CD4-positive, alpha-beta memory T cell (primary cell): ENCODE data around the gene AKAP13. TPM values are rescaled to one million over a fixed set of nuclear protein-coding genes. Genes with fewer than 3 reads are reported as not detected.

Source experiments
- CTCF ChIA-PET: fragments of 350-600 bp; sonication (Branson Sonifier 250); formaldehyde crosslinking; loops from one replicate; lab custom pipeline; 2021; ENCODE audit warnings: inconsistent platforms; ENCODE audit not compliant: partially characterized antibody; lab: Charles Lee
- POLR2A ChIA-PET: fragments of 350-600 bp; sonication (Branson Sonifier 250); formaldehyde crosslinking; loops from one replicate; lab custom pipeline; 2021; ENCODE audit not compliant: partially characterized antibody; lab: Charles Lee
- DNase-seq, 5 donors: peaks; one replicate each; pipeline versions ENCODE4 v3.0.0 to v3.0.0-alpha.2; 2020 to 2022; ENCODE audit warnings: mixed read lengths in 1 of 5
- H3K27ac ChIP-seq: one replicate; pipeline ENCODE4 v1.7.0; 2013; ENCODE audit warnings: low read depth, low read length
- H3K27me3 ChIP-seq: 2 replicates; pipeline ENCODE4 v1.7.0; 2013; ENCODE audit warnings: mild to moderate bottlenecking, low read length, moderate library complexity; ENCODE audit not compliant: insufficient read depth
- H3K36me3 ChIP-seq: 2 replicates; pipeline ENCODE4 v1.7.0; 2013; ENCODE audit warnings: mild to moderate bottlenecking, low read length, moderate library complexity; ENCODE audit not compliant: insufficient read depth
- H3K4me1 ChIP-seq: 2 replicates; pipeline ENCODE4 v1.7.0; 2013; ENCODE audit warnings: mild to moderate bottlenecking, low read length, moderate library complexity; ENCODE audit not compliant: insufficient read depth
- H3K4me3 ChIP-seq, 2 donors: one replicate each; pipeline ENCODE4 v1.7.0; 2013; ENCODE audit warnings: low read length in 2 of 2, mild to moderate bottlenecking in 1 of 2
- H3K9me3 ChIP-seq, 2 donors: one replicate each; pipeline ENCODE4 v1.7.0; 2013; ENCODE audit warnings: low read length in 2 of 2, control low read depth in 1 of 2; ENCODE audit not compliant: control insufficient read depth in 1 of 2
- H3K27ac Mint-ChIP-seq, 7 donors: one replicate each; pipeline ENCODE4 v1.8.0; 2020 to 2021; ENCODE audit warnings: mixed read lengths in 7 of 7, mild to moderate bottlenecking in 6 of 7, inconsistent platforms in 3 of 7, moderate library complexity in 3 of 7
- H3K27me3 Mint-ChIP-seq, 2 donors: one replicate each; pipeline ENCODE4 v1.8.0; 2020 to 2021; ENCODE audit warnings: mixed read lengths in 2 of 2
- H3K36me3 Mint-ChIP-seq, 2 donors: one replicate each; pipeline ENCODE4 v1.8.0; 2020 to 2021; ENCODE audit warnings: mixed read lengths in 2 of 2, inconsistent platforms in 1 of 2, mild to moderate bottlenecking in 1 of 2
- H3K4me1 Mint-ChIP-seq, 4 donors: one replicate each; pipeline ENCODE4 v1.8.0; 2020 to 2021; ENCODE audit warnings: mixed read lengths in 4 of 4, mild to moderate bottlenecking in 1 of 4
- H3K4me3 Mint-ChIP-seq, 8 donors: one replicate each; pipeline ENCODE4 v1.8.0; 2020 to 2021; ENCODE audit warnings: mixed read lengths in 8 of 8, mild to moderate bottlenecking in 7 of 8, moderate library complexity in 6 of 8, inconsistent platforms in 3 of 8
- H3K9me3 Mint-ChIP-seq, 8 donors: one replicate each; pipeline ENCODE4 v1.8.0; 2020 to 2021; ENCODE audit warnings: mixed read lengths in 8 of 8, mild to moderate bottlenecking in 5 of 8, inconsistent platforms in 3 of 8, moderate library complexity in 1 of 8
- intact Hi-C: fragments of 100-400 bp; cut with micrococcal nuclease; formaldehyde crosslinking; loops from one replicate; pipeline ENCODE4 v1.15.1; 2023
- polyA plus RNA-seq, 2 donors: library from polyadenylated mRNA; unstranded; fragments of 300-500 nt; fragmentation: Illumina TruSeq; gene quantifications; one replicate each; pipeline ENCODE4 v1.2.3, GENCODE V29; 2021
- total RNA-seq, 2 experiments: library from RNA; stranded (reverse); gene quantifications; one replicate each; pipeline ENCODE4 v1.2.3, GENCODE V29; 2021

AKAP13 gene
- total and polyA plus RNA-seq, 4 experiments from 2014 or later = 68.7 to 319 (median 247) TPM

- Mint-ChIP-seq H3K4me1 (peaks cover 48 to 84% (median 71%) of the 10 kb centered on the region in 4 donors), H3K4me3 (peak overlapping the region; percentile 12 to 61 (median 40)), H3K36me3 (peaks cover 0 to 3% of the 10 kb centered on the region in 2 donors), H3K27ac (peak overlapping the region in 6 of 7 donors; percentile 3 to 70 (median 56)), H3K27me3 (no peaks in the 10 kb centered on the region), H3K9me3 (no peaks in the 10 kb centered on the region)
- CTCF ChIA-PET = interaction anchor here (0.5 to 7.5 kb wide), 9 partner anchors 9 to 465 kb away, joined by 3 to 73 read pairs (median 4); no protein-coding TSS in a partner anchor
- Histone ChIP-seq H3K27ac (no peak overlapping the region), H3K9me3 (no peaks in the 10 kb centered on the region), H3K4me3 (no peak overlapping the region), H3K27me3 (no peaks in the 10 kb centered on the region), H3K36me3 (no peaks in the 10 kb centered on the region), H3K4me1 (peaks cover 47% of the 10 kb centered on the region)
- no peak for DNase-seq
- intact Hi-C loops = no loop called here
- POLR2A ChIA-PET = interaction anchor here (1.0 to 1.9 kb wide), 6 partner anchors 13 to 71 kb away, joined by 3 to 8 read pairs (median 4); partner anchors contain the start of gene AKAP13
These were observed 20.8 kb downstream of the AKAP13 start for GRCh38 chr15:85401108-85401774.

GRCh38 chr15:85402195-85402881 lies 21.9 kb downstream of the AKAP13 start:
- CTCF ChIA-PET = interaction anchor here (1.1 to 7.5 kb wide), 6 partner anchors 8 to 106 kb away, joined by 3 to 73 read pairs (median 4); no protein-coding TSS in a partner anchor
- H3K27ac Mint-ChIP-seq = peak overlapping the region; percentile 7 to 72 (median 28)
- peaks cover 53 to 90% (median 73%) of the 10 kb centered on the region in 4 donors for H3K4me1 Mint-ChIP-seq
- H3K9me3 Mint-ChIP-seq = no peaks in the 10 kb centered on the region
- no peaks in the 10 kb centered on the region for H3K27me3 ChIP-seq
- H3K27ac ChIP-seq = no peak overlapping the region
- POLR2A ChIA-PET = interaction anchor here (1.2 kb wide), 1 partner anchor 22 kb away, joined by 4 read pairs; the partner anchor contains the start of gene AKAP13
- no peak overlapping the region for H3K4me3 ChIP-seq
- H3K36me3 ChIP-seq = no peaks in the 10 kb centered on the region
- intact Hi-C loops = no loop called here
- H3K27me3 Mint-ChIP-seq = no peaks in the 10 kb centered on the region
- peak overlapping the region in 4 of 8 donors; percentile 0 to 49 (median 16) for H3K4me3 Mint-ChIP-seq
- peaks cover 0 to 3% of the 10 kb centered on the region in 2 donors for H3K36me3 Mint-ChIP-seq
- no peaks in the 10 kb centered on the region for H3K9me3 ChIP-seq
- peaks cover 47% of the 10 kb centered on the region for H3K4me1 ChIP-seq
- DNase-seq = no peak

DNA sequence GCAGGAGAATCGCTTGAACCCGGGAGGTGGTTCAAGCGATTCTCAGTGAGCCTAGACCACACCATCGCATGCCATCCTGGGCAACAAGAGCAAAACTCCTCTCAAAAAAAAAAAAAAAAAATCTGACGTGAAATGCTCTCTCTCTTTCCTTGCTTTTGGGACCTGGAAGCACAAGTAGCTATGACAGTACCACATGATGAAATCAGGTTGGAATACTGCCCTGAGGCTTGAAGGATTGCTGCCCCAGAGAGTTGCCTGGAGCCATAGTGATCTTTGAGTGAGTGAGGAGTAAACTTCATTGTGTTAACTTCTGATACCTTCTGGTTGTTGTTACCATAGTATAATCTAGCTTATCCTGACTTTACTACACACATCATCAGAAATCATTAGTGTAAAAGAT lies 23.3 kb downstream of the AKAP13 start:
- H3K4me1 ChIP-seq = peaks cover 59% of the 10 kb centered on the region
- Mint-ChIP-seq H3K36me3 (no peaks in the 10 kb centered on the region), H3K4me1 (peaks cover 64 to 93% (median 80%) of the 10 kb centered on the region in 4 donors), H3K9me3 (no peaks in the 10 kb centered on the region), H3K27me3 (no peaks in the 10 kb centered on the region), H3K4me3 (peak overlapping the region in 2 of 8 donors; percentile 2 to 34), H3K27ac (peak overlapping the region in 6 of 7 donors; percentile 26 to 83 (median 73))
- H3K36me3 ChIP-seq = no peaks in the 10 kb centered on the region
- no peaks in the 10 kb centered on the region for H3K9me3 ChIP-seq
- H3K27ac ChIP-seq = no peak overlapping the region
- intact Hi-C loops = no loop called here
- no peaks in the 10 kb centered on the region for H3K27me3 ChIP-seq
- no peak overlapping the region for H3K4me3 ChIP-seq
- POLR2A ChIA-PET = interaction anchor here (1.0 to 1.6 kb wide), 2 partner anchors 10 to 23 kb away, joined by 8 to 9 read pairs; partner anchors contain the start of gene AKAP13
- CTCF ChIA-PET = interaction anchor here (1.2 to 7.5 kb wide), 6 partner anchors 10 to 107 kb away, joined by 3 to 73 read pairs (median 8); no protein-coding TSS in a partner anchor
- no peak for DNase-seq

- H3K36me3 ChIP-seq = no peaks in the 10 kb centered on the region
- Mint-ChIP-seq H3K4me3 (peak overlapping the region in 4 of 8 donors; percentile 23 to 47 (median 40)), H3K27ac (peak overlapping the region; percentile 58 to 83 (median 76)), H3K9me3 (no peaks in the 10 kb centered on the region), H3K4me1 (peaks cover 63 to 92% (median 80%) of the 10 kb centered on the region in 4 donors), H3K36me3 (no peaks in the 10 kb centered on the region), H3K27me3 (no peaks in the 10 kb centered on the region)
- peaks cover 61% of the 10 kb centered on the region for H3K4me1 ChIP-seq
- DNase-seq = no peak
- POLR2A ChIA-PET = interaction anchor here (0.9 to 1.6 kb wide), 6 partner anchors 9 to 74 kb away, joined by 3 to 9 read pairs (median 4); partner anchors contain the start of gene AKAP13
- intact Hi-C loops = no loop called here
- CTCF ChIA-PET = interaction anchor here (1.0 to 7.5 kb wide), 8 partner anchors 10 to 108 kb away, joined by 3 to 73 read pairs (median 4); partner anchors contain the start of gene AKAP13
- H3K4me3 ChIP-seq = no peak overlapping the region
- H3K27me3 ChIP-seq = no peaks in the 10 kb centered on the region
- H3K9me3 ChIP-seq = no peaks in the 10 kb centered on the region
- no peak overlapping the region for H3K27ac ChIP-seq
These were observed 23.9 kb downstream of the AKAP13 start for GRCh38 chr15:85404176-85404917.

- no peak for DNase-seq
- Mint-ChIP-seq H3K27ac (peak overlapping the region; percentile 19 to 83 (median 76)), H3K9me3 (no peaks in the 10 kb centered on the region), H3K27me3 (no peaks in the 10 kb centered on the region), H3K36me3 (peaks cover 0 to 1% of the 10 kb centered on the region in 2 donors), H3K4me3 (peak overlapping the region in 5 of 8 donors; percentile 5 to 46 (median 23)), H3K4me1 (peaks cover 61 to 90% (median 77%) of the 10 kb centered on the region in 4 donors)
- Histone ChIP-seq H3K4me3 (no peak overlapping the region), H3K9me3 (no peaks in the 10 kb centered on the region), H3K36me3 (no peaks in the 10 kb centered on the region), H3K27ac (no peak overlapping the region), H3K27me3 (no peaks in the 10 kb centered on the region), H3K4me1 (peaks cover 58% of the 10 kb centered on the region)
- CTCF ChIA-PET = interaction anchor here (1.0 to 7.5 kb wide), 8 partner anchors 9 to 109 kb away, joined by 3 to 73 read pairs (median 4); partner anchors contain the start of gene AKAP13
- POLR2A ChIA-PET = interaction anchor here (0.9 to 1.6 kb wide), 7 partner anchors 8 to 75 kb away, joined by 3 to 9 read pairs (median 4); partner anchors contain the start of gene AKAP13
- intact Hi-C loops = no loop called here
These were observed 24.8 kb downstream of the AKAP13 start for GRCh38 chr15:85404918-85405866.

- H3K36me3 ChIP-seq = no peaks in the 10 kb centered on the region
- H3K9me3 Mint-ChIP-seq = no peaks in the 10 kb centered on the region
- DNase-seq = no peak
- ChIA-PET CTCF (interaction anchor here (1.6 to 7.5 kb wide), 2 partner anchors 7 to 24 kb away, joined by 3 to 73 read pairs; no protein-coding TSS in a partner anchor), POLR2A (no interaction called here)
- H3K4me3 ChIP-seq = no peak overlapping the region
- no peak overlapping the region for H3K27ac ChIP-seq
- H3K27ac Mint-ChIP-seq = peak overlapping the region; percentile 24 to 83 (median 79)
- H3K9me3 ChIP-seq = no peaks in the 10 kb centered on the region
- no peaks in the 10 kb centered on the region for H3K27me3 ChIP-seq
- peaks cover 62 to 91% (median 74%) of the 10 kb centered on the region in 4 donors for H3K4me1 Mint-ChIP-seq
- intact Hi-C loops = no loop called here
- H3K27me3 Mint-ChIP-seq = no peaks in the 10 kb centered on the region
- H3K36me3 Mint-ChIP-seq = peaks cover 0 to 2% of the 10 kb centered on the region in 2 donors
- H3K4me3 Mint-ChIP-seq = peak overlapping the region in 3 of 8 donors; percentile 36 to 47 (median 37)
- H3K4me1 ChIP-seq = peaks cover 47% of the 10 kb centered on the region
These were observed 26.5 kb downstream of the AKAP13 start for GRCh38 chr15:85406916-85407315.
